Measurements from ENCODE around the gene MTFP1.

MTFP1 gene

DNA sequence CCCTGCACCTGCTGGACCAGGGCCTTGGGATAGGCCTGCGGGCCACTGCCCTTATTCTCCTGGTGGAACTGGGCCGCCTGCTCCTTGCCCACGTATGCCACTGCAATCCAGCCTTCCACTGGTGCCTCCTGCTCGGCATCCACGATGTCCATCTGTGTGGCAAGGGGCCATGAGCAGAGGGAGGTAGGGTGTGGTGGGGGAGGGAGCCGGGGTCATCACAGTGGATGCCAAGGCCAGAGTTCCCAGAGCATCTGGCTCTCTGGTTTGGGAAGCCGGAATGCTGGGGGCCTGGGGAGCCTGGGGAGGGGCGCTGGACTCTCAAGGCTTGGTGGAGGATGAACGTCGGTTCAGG, 39.0 kb upstream of the MTFP1 start:
- TF ChIP-seq CTCF (IDR thresholded peaks at IDR 0.05; ENCODE audit: control extremely low read depth, extremely low read depth, low read depth, missing control alignments), result no peak
- no peak for DNase-seq (ENCODE audit: extremely low spot score)
- ChIA-PET CTCF (interaction anchor here (0.8 to 14.0 kb wide), 14 partner anchors 8 to 123 kb away, joined by 3 to 307 read pairs (median 6); partner anchors contain the start of genes CASTOR1 and SEC14L2), POLR2A (no interaction called here)

- peak; percentile 93 for TF ChIP-seq CTCF (IDR thresholded peaks at IDR 0.05; ENCODE audit: control extremely low read depth, extremely low read depth, low read depth, missing control alignments)
- peak; percentile 96 for DNase-seq (ENCODE audit: extremely low spot score)
- POLR2A ChIA-PET, result interaction anchor here (0.7 kb wide), 1 partner anchor 99 kb away, joined by 3 read pairs; no protein-coding TSS in a partner anchor
- CTCF ChIA-PET, result interaction anchor here (0.6 to 14.0 kb wide), 40 partner anchors 8 to 279 kb away, joined by 3 to 307 read pairs (median 4); partner anchors contain the start of genes CASTOR1, CCDC157, SEC14L2 and SF3A1
Observed at GRCh38 chr22:30386960-30387827, 38.4 kb upstream of the MTFP1 start, which contains the start of gene RNF215. Gene RNF215 (minus strand): TSS chr22:30387411. CDS start chr22:30387313, 98 bp downstream.

- DNase-seq (ENCODE audit: extremely low spot score), result peak; percentile 84
- peak; percentile 93 for TF ChIP-seq CTCF (IDR thresholded peaks at IDR 0.05; ENCODE audit: control extremely low read depth, extremely low read depth, low read depth, missing control alignments)
- ChIA-PET POLR2A (no interaction called here), CTCF (interaction anchor here (0.9 to 14.0 kb wide), 30 partner anchors 8 to 364 kb away, joined by 3 to 307 read pairs (median 4); partner anchors contain the start of genes CASTOR1 and MTFP1)
Observed at GRCh38 chr22:30390974-30391691, 34.4 kb upstream of the MTFP1 start.

DNA sequence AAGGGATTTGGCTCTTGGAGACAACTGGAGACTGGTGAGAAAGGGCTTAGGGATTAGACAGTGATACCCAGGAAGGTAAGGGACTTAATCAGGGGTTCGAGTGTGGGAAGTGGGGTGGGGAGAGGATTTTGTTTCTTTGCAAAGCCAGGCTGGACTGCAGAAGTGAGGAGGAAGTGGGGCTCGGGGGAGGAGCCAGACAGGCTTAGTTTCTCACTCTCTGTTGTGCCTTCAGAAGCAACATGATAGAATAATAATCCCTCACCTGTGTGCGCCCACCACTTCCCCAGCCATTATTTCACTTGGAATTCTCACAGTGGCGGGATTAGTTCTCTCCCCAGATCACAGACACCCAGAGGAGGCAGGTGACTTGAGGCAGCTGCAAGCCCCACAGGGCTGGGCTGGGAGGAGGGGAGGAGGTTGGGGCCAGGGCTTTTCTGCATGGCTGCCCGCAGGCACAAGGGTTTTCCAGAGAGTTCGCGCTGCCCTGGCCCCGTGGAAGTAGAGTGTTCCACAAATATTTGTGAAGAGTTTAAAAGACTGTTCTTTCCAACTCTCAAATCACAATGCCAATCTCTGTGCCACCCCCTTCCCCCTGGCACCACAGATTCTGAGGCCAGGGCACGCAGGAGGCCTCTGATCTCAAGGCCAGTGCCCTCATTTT, 32.8 kb upstream of the MTFP1 start:
- peak; percentile 62 for DNase-seq (ENCODE audit: extremely low spot score)
- POLR2A ChIA-PET, result no interaction called here
- CTCF ChIA-PET, result interaction anchor here (0.7 to 14.0 kb wide), 11 partner anchors 10 to 137 kb away, joined by 3 to 307 read pairs (median 22); partner anchors contain the start of genes CASTOR1 and MTFP1
- no peak for TF ChIP-seq CTCF (IDR thresholded peaks at IDR 0.05; ENCODE audit: control extremely low read depth, extremely low read depth, low read depth, missing control alignments)

- DNase-seq (ENCODE audit: extremely low spot score), result no peak
- TF ChIP-seq CTCF (IDR thresholded peaks at IDR 0.05; ENCODE audit: control extremely low read depth, extremely low read depth, low read depth, missing control alignments), result no peak
- POLR2A ChIA-PET, result no interaction called here
- CTCF ChIA-PET, result interaction anchor here (2.7 to 5.8 kb wide), 4 partner anchors 12 to 105 kb away, joined by 6 to 42 read pairs (median 28); partner anchors contain the start of gene CASTOR1
Observed at GRCh38 chr22:30393322-30393680, 32.3 kb upstream of the MTFP1 start.

- DNase-seq (ENCODE audit: extremely low spot score), result no peak
- ChIA-PET POLR2A (interaction anchor here (0.6 kb wide), 1 partner anchor 25 kb away, joined by 3 read pairs; no protein-coding TSS in a partner anchor), CTCF (interaction anchor here (1.4 to 5.8 kb wide), 4 partner anchors 11 to 131 kb away, joined by 3 to 42 read pairs (median 14); partner anchors contain the start of gene CASTOR1)
- TF ChIP-seq CTCF (IDR thresholded peaks at IDR 0.05; ENCODE audit: control extremely low read depth, extremely low read depth, low read depth, missing control alignments), result no peak
Observed at GRCh38 chr22:30393885-30394284, 31.7 kb upstream of the MTFP1 start.

All from GM10248 (cell line).